ENCODE results near the gene FLYWCH2.
"Not testable (repeated sequence)": the region's sequence is repeated elsewhere in the genome, so short reads cannot be mapped to it uniquely, and the experiment has no call there.

Gene FLYWCH2

DNA sequence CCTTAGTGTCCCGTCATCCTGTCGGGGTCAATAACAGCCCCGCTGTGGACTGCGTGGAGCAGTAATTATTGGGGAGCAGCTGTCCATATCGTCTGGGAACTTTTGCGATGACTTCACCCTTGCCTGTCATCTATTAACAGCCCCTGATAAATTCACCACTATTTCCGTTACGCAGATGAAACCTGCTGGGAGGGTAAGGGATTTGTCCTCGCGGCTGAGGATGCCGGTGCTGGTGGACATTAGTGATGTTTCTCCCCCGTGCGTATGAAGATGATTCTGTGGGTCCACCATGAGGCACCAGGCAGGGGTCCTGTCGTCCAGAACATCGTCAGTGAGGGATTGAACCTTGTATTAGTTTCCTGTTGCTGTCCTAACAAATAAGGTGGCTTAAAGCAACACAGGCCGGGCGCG, 1.0 kb downstream of the FLYWCH2 start:
- DNase-seq = no peak

DNA sequence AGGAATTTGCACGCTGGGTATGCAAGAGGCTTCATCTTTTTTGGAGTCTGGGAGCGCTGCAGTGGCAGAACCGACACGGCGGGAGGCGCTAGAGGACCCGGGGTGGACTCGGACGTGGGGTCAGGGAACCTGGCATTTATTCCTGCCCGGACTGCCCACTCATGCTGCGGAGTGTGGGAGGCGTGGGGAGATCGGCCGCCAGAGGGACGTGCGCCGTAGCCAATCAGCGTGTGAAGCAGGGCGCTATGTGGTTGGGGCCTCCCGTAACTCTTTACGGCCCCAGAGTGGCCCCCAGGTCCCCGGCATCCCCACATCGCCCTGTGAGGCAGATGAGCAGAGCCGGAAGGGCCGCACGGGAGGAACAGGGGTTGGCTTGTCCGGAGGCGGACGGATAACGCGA, 11.2 kb downstream of the FLYWCH2 start:
- no peak for DNase-seq

DNA sequence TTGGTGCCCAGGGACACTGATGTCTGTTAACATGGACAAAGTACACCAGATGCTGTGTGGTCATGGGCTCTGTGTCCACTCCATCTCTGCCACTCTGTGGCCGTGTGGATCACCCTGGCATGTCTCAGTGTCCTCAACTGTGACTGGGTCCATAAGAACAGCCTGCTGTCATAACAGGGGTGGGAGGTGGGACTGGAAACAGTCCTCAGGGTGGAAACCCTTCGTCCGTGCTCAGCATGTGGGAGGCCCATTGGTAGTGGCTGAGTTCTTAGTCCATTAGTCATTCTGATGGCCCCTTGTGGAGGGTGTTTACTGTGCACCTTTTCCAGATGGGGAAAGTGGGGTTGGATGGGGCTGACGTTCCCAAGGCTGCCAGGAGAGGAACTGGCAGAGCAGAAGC, 12.8 kb downstream of the FLYWCH2 start:
- DNase-seq = no peak

DNA sequence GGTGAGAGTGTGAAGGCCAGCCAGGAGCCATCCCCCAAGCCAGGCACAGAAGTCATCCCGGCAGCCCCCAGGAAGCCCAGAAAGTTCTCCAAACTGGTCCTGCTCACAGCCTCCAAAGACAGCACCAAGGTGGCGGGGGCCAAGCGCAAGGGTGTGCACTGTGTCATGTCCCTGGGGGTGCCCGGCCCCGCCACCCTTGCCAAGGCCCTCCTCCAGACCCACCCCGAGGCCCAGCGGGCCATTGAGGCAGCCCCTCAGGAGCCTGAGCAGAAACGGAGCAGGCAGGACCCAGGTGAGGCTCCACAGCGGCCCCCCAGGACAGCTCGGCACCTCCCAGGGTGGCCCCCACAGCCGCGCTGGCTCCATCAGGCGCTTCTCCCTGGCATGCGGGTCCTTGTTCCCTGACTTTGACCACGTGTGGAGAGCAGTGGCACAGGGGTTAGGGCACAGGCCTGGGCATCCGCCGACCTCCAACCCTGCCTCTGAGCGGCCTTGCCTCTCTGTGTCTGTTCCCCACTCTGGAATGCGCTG, 13.5 kb downstream of the FLYWCH2 start:
- DNase-seq = no peak

DNA sequence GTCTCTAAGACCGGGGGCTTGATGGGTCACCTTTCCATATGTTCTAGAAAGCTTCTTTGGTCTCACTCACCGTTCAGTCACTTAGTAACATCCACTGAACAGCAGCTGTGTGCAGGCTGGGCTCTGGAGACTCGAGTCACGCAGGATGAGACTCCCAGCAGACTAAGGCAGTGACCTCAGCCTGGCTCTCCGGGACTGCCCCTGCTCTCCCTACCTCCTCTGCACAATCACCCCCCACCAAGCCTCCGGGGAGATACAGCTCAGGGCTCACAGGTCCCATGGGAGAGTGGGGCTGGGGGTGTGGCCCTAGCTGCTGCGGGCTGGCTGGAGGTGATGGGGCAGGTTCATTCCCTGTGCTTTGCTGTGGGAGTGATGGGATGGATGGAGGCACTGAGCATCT, 14.1 kb downstream of the FLYWCH2 start:
- DNase-seq = no peak

DNA sequence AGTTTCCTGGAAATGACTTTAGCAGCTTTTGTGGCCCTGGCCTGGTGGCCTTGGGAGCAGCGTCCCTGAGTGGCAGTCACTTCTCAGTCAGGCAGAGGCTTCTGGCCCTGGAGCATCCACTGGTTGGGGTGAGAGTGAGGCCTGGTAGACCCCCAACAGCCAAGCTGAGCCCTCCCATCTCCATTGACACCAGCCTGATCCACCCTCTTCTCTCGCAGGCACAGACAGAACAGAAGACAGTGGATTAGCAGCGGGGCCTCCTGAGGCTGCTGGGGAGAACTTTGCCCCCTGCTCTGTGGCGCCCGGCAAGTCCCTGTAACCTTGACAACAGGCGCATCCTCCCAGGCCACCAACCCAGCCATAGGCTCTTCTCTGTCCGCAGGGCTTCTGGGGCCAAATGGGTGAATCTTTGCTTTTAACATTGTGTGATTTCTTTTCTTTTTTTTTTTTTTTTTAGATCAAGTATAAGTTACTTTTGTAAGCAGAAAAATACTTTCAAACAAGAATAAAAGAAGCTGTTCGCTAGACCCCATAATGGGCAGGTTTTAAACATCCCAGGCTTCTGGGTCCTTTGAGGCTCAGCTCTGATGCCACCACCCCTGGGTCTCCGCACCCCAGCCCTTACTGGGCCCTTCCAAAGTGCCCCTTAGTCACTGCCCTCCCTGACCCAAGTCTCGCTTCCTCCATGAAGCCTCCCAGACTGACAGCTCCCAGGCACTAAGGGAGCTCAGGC, 16.0 kb downstream of the FLYWCH2 start:
- no peak for DNase-seq

DNA sequence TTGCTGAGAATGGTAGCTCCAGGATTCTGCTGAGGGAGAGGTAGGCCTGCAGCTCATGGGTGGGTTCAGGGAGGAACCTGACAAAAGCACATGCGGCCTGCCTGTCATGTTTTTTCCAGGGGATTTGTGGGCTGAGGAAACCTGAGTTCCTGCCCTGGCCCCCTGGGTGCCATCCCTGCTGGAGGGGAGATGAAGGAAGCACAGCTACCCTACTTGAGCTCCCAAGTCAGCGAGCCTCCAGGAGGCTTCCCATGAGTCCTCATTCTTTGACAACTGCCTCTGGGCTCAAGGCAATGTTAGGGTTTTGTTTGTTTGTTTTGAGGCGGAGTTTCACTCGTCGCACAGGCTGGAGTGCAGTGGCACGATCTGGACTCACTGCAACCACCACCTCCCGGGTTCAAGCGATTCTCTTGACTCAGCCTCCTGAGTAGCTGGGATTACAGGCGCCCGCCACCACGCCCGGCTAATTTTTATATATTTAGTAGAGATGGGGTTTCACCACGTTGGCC, 16.6 kb downstream of the FLYWCH2 start:
- DNase-seq = no peak

DNA sequence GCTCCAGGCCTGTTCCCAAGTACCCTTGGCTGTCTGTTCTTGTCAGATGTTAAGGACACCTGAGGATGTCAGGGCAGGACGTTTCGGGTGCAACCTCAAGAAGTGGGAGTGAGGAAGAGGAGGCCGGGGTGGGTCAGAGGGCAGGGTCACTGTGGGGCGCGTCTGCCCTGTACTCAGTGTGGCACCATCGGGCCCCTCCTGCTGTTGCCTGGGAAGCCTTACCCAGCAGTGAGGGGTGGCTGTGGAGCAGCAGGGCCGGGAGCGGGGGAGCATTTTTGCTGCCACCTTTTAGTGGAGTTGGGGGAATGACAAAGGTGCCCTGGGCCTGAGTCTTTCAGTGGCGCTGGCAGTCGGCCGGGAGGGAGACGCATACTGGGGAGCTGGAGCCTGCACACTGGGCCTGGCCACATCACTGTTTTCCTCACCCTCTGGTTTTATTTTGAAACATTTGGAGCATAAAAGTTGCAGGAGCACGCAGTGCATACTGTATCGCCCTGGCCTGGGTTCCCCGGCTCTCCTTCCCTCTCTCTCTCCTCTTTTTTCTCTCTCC, 17.6 kb downstream of the FLYWCH2 start:
- DNase-seq = no peak

DNA sequence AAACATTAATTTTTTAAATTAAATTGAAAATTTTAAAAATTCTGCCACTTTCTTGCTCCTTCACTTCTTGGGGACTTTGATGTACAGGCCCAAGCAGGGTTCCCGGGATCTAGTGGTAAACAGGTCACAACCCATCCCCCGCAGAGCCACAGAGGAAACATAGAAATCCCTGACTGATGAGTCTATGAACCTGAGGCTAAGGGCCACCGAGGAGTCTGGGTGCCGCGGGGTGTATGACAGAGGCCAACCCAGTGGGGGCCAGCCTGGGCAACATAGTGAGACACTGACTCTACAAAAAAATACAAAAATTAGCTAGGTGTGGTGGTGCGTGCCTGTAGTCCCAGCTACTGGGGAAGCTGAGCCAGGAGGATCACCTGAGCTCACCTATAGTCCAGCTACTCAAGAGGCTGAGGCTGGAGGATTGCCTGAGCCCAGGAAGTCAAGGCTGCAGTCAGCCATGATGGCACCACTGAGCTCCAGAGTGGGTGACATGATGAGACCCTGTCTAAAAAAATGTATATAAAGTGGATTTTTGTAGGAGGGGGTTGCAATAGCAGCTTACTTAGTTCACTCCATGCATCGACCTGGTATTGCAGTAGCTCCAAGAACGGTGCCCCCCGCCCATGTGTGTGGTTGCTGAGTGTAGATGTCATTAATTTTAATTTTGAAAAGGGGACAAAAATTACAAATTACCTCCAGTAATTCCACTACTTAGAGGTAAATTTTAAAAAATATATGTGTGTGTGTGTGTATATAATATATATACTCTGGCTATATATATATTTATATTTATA, 19.5 kb downstream of the FLYWCH2 start:
- no peak for DNase-seq

DNA sequence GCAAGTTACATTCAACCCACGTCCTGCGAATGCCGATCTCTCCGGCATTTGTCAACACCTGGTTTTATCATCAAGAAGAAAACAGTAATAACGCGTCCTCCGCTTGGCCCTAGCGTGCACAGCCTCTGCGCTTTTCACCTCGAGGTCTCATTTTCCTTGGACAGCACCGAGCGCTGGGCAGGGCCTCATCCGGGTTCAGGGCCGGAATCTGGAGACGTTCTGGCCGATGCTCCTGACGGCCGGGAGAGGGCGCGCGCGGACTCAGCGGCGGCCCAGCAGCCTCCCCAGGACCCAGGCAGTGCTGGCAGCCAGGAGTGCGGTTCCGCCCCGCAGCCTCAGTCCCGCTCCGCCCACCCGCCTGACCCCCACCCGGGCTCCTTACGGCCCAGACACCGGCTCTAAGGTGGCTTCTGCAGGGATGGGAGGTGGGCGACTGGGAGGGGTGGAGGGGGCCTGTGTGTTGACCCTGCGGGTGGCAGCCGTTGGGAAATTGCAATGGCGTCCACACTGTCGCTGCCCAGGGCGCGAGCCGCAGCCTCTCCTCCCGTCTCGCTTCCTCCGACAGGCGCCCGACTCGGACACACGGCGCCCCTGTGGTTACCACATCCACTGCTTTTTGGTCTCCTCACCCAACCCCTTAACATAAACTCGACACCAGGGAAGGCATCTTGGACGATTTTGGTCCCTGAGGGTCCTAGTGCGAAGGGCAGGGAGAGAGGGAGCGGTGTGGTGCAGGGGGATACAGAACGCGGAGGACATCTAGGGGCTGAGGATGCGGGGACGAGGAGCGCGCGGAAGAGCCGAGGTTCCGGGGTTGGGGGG, 21.3 kb downstream of the FLYWCH2 start:
- peak; percentile 69 to 74 for DNase-seq

DNA sequence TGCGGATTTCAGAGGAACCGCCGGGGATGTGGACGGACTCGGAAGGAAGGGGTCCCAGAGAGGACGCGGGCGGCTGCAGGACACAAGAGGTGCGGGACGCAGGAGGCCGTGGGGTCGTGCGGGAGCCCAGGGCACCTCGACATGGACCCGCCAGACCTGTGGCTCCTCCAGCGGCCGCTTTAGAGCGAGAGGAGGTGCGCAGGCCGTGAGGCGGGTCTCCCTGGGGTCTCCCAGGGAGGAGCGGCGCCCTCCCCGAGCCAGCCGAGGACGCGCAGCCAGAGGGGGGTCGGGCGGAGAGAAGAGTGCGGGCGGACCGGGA, 21.9 kb downstream of the FLYWCH2 start:
- DNase-seq = no peak

DNA sequence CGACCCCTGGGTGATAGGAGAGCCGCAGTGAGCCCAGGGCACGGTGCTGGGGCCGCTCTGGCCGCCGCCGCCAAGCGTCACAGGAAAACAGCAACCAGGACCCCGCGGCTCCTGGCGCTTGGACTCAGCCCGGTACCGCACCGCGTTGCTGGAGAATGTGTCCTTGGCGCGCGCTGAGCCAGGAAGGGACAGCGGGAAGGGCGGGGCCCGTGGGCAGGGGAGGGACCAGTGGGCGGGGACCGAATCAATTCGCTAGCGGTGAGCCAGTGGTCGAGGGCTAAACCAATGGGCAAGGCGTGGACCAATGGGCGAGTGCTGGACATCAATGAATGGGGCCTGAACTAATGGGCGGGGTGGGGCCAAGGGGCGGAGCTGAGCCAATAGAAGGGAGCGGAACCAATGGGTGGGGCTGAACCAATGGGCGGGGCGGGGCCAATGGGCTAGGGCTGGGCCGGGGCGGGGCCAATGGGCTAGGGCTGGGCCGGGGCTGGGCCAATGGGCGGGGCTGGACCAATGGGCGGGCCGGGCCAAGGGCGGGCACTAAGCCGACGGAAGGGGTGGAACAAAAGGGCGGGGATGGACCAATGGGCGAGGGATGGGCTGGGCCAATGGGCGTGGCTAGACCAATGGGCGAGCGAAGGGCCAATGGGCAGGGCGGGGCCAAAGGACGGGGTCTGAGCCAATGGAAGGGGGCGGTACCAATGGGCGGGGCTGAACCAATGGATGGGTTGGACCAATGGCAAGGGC, 22.4 kb downstream of the FLYWCH2 start:
- peak; percentile 94 to 99 for DNase-seq

DNA sequence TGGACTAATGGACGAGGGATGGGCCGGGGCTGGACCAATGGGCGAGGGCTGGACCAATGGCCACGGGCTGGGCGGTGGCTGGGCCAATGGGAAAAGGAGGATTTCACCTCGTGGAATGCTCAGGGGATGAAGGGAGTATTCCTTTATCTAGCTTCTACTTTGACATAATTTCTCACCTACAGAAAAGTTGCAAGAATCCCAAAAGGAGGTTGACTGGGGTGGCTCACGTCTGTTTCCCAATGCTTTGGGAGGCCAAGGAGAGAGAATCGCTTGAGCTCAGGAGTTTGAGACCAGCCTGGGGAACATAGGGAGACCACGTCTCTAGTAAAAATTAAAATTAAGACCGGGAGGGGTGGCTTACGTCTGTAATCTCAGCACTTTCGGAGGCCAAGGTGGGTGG, 23.0 kb downstream of the FLYWCH2 start:
- DNase-seq = no peak

DNA sequence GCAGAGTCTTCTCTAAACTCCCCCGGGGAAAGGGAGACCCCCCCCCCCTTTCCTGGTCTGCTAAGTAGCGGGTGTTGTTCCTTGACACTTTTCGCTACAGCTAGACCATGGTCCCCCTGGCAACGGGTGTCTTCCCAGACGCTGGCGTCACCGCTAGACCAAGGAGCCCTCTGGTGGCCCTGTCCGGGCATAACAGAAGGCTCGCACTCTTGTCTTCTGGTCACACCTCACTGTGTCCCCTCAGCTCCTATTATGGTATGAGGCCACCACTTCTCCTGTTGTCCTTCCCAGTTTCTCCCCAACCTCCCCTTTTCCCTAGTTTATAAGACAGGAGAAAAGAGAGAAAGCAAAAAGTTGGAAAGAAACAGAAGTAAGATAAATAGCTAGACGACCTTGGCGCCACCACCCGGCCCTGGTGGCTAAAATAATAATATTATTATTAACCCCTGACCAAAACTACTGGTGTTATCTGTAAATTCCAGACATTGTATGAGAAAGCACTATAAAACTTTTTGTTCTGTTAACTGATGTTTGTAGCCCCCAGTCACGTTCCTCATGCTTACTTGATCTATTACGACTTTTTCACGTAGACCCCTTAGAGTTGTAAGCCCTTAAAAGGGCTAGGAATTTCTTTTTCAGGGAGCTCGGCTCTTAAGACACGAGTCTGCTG, 24.2 kb downstream of the FLYWCH2 start:
- DNase-seq = not testable (repeated sequence)

DNA sequence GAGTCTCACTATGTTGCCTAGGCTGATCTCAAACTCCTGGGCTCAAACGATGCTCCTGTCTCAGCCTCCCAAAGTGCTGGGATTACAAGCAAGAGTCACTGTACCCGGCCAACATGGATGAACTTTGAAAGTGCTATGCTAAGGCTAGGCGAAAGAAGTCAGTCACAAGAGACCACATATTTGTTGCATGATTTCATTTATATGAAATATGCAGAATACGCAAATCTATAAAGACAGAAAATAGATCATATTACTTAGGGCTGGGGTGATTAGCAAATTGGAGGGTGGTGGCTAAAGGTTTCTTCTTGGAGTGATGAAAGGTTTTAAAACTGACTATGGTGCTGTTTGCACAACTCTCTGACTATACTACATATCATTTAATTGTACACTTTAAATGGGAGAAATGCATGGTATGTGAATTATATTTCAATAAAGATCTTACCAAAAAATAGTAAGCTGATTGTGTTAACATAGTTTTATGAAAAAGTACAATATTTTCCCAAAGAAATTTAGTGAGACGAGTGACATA, 27.5 kb downstream of the FLYWCH2 start:
- no peak for DNase-seq

DNA sequence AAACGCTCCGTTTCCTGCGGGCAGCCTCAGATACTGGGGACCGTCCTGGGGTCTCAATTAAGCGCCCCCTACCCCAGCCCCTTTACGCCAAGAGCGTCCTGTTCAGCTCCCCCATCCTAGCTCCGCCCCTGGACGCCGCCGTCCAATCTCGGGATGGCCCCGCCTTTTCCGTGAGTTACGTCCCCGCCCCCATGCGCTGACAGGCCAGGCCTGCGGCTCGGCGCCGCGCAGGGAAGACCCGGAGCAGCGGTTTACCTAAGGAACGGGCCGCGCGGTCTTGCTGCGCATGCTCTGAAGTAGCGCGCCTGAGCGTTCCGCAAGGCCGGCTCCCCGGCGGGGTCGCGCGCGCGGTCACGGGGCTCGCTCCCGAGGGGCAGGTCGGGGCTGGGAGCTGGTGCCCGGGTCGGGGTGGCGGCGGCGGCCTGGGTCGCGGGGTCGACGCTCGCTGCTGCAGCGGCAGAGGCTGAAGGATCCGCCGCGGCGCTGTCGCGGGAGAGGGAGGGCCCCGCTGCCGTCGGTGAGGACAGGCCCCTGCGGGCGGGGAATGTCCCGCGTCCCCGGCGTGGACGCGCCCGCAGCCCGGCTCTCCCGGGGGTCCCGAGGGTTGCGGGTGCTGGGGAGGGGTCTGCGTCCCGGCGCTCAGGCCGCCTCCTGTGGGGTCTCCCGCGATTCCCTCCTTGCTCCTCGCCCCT, 28.8 kb downstream of the FLYWCH2 start, which contains the start of gene FLYWCH1:
FLYWCH1 (plus strand) TSS at position 294 of the 692 bp plus-strand sequence. CDS start 17,755 bp downstream, outside the sequence.
- DNase-seq = peak; percentile 87 to 90

DNA sequence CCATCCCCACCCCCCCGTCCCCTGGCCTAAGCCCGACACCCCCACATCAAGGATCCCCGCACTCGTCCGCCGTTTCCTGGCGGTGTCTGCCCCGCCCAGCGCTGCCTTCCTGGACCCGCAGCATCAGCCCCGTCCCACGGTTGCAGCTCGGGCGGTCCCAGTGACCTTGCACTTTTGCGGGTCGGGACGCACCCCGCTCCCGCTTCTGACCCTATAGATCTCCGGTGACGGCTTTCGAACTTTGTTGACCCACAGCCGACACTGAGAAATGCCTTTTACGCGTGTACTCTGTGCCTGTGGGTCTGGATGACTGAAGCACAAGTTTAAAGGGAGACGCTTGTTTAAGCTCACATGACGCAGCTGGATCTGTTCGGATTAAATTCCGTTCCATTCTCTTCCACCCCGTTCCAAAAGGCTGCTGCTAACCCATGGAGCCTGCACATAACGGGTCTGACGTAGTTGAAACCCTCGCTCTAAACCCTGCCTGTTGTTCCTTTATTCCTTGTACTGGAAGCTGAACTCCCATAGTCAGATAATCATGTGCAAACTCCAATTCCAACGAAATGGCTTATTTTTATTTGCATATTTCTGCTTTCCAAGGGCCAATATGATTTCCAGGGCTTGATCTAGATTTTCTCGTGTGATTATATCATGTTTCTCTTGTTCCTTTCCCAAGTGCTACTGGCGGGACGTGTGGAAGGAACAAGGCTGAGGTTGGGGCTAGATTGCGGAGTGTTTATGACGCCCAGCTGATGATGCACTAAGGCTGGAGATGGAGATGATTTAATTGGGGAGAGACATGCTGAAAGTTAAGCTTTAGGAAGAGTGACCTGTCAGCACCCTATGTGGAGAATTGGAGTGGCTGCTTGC, 29.6 kb downstream of the FLYWCH2 start:
- DNase-seq = no peak

DNA sequence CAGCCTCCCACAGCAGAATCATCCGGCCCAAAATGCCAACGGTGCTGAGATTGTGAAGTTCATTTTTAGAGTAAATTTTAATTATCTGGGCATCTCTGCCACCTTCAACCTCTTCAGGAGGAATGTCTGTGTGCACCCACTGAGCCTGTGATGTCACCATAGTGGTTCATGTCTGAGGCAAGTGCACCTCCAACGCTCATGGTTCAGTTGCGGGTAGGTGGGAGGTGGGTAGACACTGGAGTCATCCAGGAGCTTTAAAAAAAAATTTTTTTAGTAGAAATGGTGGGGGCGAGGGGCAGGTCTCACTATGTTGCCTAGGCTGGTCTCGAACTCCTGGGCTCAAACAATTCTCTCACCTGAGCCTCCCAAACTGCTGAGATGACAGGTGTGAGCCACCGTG, 30.6 kb downstream of the FLYWCH2 start:
- DNase-seq = no peak

DNA sequence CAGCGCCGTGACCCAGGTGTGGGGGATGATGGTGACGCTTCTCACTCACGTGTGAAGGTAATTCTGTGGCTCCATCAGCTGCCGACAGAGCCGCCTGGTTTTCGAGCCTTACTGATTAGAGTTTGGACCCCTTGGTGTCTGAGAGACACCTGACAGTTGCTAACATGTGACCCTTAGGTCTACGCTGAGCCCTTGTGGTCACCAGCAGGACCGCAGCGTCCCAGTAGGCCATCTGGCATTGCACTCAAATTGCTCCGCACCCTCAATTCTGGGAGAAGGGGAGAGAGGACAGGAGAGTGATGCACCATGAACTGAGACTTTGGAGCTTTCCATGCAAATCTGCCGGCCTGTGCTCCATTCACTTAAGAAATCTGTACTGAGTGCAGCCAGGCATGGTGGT, 31.2 kb downstream of the FLYWCH2 start:
- no peak for DNase-seq
